Head of caudate nucleus (tissue), 42 donors: Measurements from ENCODE around the gene TMEM175.

Source experiments
- DNase-seq, 42 donors: peaks; one replicate each; pipeline versions ENCODE4 v3.0.0 to v3.0.0-alpha.2; 2020 to 2021; ENCODE audit warnings: mixed read lengths in 7 of 42
- intact Hi-C: fragments of 100-400 bp; cut with DNase I; formaldehyde crosslinking; loops from one replicate; pipeline ENCODE4 v1.15.0; 2022

Gene TMEM175

GRCh38 chr4:931960-932712 lies at the start of gene TMEM175, which contains the start of gene GAK:
Gene TMEM175, plus strand, starts transcription at chr4:932460. Its CDS starts 15,280 bp downstream, at chr4:947740.
Gene GAK, minus strand, starts transcription at chr4:932316. Its CDS starts 129 bp downstream, at chr4:932187.
- intact Hi-C loops = loop anchor here (5.0 kb wide), 1 partner anchor 40 kb away; the partner anchor contains the start of gene DGKQ
- DNase-seq = peak; percentile 78 to 97 (median 93)

- no peak for DNase-seq
- intact Hi-C loops = no loop called here
Observed at GRCh38 chr4:882646-883045, 49.6 kb upstream of the TMEM175 start.

- intact Hi-C loops = no loop called here
- DNase-seq = no peak
Observed at GRCh38 chr4:883377-884095, 48.7 kb upstream of the TMEM175 start.

- no peak for DNase-seq
- intact Hi-C loops = no loop called here
Observed at GRCh38 chr4:884259-884658, 48.0 kb upstream of the TMEM175 start.

- DNase-seq = no peak
- intact Hi-C loops = no loop called here
Observed at GRCh38 chr4:884896-885295, 47.4 kb upstream of the TMEM175 start.

- intact Hi-C loops = no loop called here
- no peak for DNase-seq
Observed at GRCh38 chr4:885353-885752, 46.9 kb upstream of the TMEM175 start.

- intact Hi-C loops = no loop called here
- DNase-seq = no peak
Observed at GRCh38 chr4:886244-886643, 46.0 kb upstream of the TMEM175 start.

GRCh38 chr4:887034-887763 lies 45.1 kb upstream of the TMEM175 start:
- intact Hi-C loops = no loop called here
- no peak for DNase-seq

- intact Hi-C loops = no loop called here
Observed at GRCh38 chr4:888029-888428, 44.2 kb upstream of the TMEM175 start.

GRCh38 chr4:889516-889915 lies 42.7 kb upstream of the TMEM175 start:
- intact Hi-C loops = no loop called here
- DNase-seq = no peak

More at GRCh38 chr4:888029-888428, 44.2 kb upstream of the TMEM175 start:
- no peak for DNase-seq

- intact Hi-C loops = no loop called here
Observed at GRCh38 chr4:890036-890695, 42.1 kb upstream of the TMEM175 start.

GRCh38 chr4:891747-892146 lies 40.5 kb upstream of the TMEM175 start:
- intact Hi-C loops = no loop called here
- peak in 1 of 42 donors; percentile 22 for DNase-seq

More at GRCh38 chr4:890036-890695, 42.1 kb upstream of the TMEM175 start:
- no peak for DNase-seq

- intact Hi-C loops = no loop called here
- DNase-seq = no peak
Observed at GRCh38 chr4:892780-893179, 39.5 kb upstream of the TMEM175 start.

- intact Hi-C loops = no loop called here
- DNase-seq = no peak
Observed at GRCh38 chr4:893276-893994, 38.8 kb upstream of the TMEM175 start.

GRCh38 chr4:893995-894705 lies 38.1 kb upstream of the TMEM175 start:
- no peak for DNase-seq
- intact Hi-C loops = no loop called here

GRCh38 chr4:895596-895995 lies 36.7 kb upstream of the TMEM175 start:
- intact Hi-C loops = no loop called here
- no peak for DNase-seq

GRCh38 chr4:896216-896615 lies 36.0 kb upstream of the TMEM175 start:
- DNase-seq = peak in 31 of 42 donors; percentile 17 to 79 (median 47)
- intact Hi-C loops = no loop called here

- intact Hi-C loops = no loop called here
- DNase-seq = no peak
Observed at GRCh38 chr4:896630-897029, 35.6 kb upstream of the TMEM175 start.
